Stimulated activated CD4-positive, alpha-beta T cell treated with anti-CD3 and anti-CD28 coated beads, Interleukin-2, amount 100 ng/mL, for 48 hours (primary cell): ENCODE results near the gene CIZ1.

Source experiments
- DNase-seq, 2 donors: peaks; one replicate each; pipeline ENCODE4 v3.0.0-alpha.2; 2020

CIZ1 gene

GRCh38 chr9:128121924-128122808 lies 69.2 kb downstream of the CIZ1 start:
- no peak for DNase-seq

DNA sequence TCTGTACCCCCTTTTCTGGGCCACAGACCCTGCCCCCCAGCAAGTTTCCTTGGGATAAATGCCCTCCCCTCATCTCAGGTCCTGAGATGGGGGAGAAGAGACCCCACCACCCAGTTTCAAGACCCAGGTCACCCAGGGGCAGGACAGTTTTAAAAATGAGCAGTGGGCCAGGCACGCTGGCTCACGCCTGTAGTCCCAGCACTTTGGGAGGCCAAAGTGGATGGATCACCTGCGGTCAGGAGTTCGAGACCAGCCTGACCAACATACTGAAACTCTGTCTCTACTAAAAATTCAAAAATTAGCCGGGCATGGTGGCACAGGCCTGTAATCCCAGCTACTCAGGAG lies 69.9 kb downstream of the CIZ1 start:
- DNase-seq, result no peak

DNA sequence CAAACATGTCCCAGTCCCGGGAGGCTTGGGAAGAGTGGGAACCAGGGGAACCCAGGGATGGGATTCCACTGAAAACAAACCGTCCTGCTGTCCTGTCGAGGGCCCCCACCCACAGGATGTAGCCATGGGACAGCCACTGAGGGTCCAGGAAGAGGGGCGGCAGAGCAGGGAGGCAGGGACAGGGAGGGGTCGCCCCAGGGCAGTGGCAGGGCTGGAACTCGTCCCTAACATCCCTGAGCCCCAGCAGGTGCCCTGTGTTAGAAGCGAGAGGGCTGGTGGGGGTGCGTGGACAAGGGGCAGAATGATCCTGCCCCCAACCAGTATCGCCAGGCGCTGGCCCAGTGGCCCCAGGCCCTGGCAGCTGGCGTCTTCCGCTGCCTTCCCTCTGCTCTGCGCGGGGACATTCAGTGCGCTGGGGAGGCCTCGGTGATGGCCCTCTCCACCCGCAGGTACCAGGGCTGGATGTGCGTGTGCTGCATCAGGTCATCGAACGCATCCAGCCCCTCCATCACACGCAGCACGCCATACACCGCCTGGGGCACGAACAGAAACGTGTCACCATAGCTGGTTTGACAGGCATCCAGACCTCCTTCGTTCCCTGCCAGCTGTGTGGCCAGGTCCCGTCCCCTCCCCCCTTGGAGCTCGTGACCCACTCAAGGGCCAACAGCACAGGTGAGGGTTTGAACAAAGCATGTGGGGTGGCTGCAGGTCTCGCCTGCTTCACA lies 70.5 kb downstream of the CIZ1 start:
- DNase-seq, result no peak

- DNase-seq, result no peak
Measured at GRCh38 chr9:128120061-128120740, 71.2 kb downstream of the CIZ1 start.

DNA sequence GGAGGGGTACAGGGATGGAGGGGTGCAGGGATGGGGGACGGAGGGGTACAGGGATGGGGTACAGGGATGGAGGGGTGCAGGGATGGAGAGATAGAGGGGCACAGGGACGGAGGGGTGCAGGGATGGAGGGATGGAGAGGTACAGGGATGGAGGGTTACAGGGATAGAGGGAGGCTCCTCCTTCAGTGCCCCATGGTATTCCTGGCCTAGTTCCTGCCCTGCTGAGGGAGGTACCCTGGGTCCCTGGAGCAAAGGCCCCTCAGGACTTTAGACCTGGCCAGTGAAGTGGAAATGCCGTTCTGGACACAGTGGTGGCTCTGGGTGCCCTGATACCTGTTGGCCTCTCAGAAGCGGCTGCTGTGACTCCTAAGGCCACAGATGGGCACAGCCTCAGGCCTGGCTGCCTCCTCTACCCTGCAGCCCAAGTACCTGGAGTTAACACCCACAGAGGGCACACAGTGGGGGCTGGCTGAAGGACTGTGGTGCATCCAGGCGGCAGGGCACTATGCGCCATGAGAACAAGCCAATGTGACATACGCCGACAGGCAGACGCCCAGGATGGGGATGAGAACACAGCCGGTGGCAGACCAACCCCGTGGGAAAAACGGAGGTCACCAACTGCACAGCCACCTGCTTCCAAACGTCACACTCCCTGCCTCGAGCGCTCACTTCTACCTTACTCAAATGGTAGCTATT lies 72.3 kb downstream of the CIZ1 start:
- DNase-seq, result no peak

GRCh38 chr9:128118472-128118857 lies 72.9 kb downstream of the CIZ1 start:
- DNase-seq, result no peak

GRCh38 chr9:128117613-128118471 lies 73.5 kb downstream of the CIZ1 start:
- DNase-seq, result peak; percentile 100

DNA sequence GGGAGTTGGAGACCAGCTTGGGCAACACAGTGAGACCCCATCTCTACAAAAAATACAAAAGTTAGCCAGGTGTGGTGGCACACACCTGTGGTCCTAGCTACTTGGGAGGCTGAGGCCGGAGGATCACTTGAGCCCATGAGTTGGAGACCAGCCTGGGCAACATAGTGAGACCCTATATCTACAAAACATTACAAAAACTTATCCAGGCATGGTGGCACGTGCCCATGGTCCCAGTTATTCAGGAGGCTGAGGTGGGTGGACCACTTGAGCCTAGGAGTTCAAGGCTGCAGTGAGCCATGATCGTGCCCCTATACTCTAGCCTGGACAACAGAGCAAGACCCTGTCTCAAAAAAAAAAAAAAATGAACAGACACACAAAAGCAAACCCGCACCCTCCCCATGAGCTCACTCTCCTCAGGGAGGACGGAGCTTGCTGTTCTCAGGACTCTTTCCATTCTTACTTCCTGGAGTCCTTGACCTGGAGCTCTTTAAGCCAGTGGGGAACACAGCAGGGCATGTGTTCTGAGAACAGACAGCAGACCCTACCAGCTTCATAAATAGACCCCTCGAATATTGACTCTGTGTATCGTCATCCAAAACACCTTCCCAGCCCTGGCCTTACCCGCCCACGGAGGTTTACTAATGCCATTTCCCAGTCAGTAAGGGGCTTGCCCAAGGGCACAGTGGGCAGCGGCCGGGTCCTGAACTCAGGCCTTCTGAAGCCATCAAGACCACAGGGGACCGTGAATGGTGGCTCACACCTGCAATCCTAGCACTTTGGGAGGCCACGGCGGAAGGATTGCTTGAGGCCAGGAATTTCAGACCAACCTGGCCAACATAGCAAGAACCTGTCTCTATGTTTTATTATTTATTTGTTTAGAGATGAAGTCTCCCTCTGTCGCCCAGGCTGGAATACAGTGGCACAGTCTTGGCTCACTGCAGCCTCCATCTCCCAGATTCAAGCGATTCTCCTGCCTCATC lies 75.0 kb downstream of the CIZ1 start:
- DNase-seq, result no peak
